Measurements from ENCODE around the gene SNX10. TPM values are rescaled to one million over a fixed set of nuclear protein-coding genes. Genes with fewer than 3 reads are reported as not detected.

SNX10 gene
- total RNA-seq, 2 donors from 2014 or later = 37.4 to 41.8 TPM

GRCh38 chr7:26413007-26413691 is 121.5 kb downstream of the SNX10 start:
- Mint-ChIP-seq H3K4me3 (no peak overlapping the region), H3K36me3 (ENCODE audit: insufficient read depth in 2 of 2) (no peaks in the 10 kb centered on the region), H3K9me3 (peaks cover 0 to 2% of the 10 kb centered on the region in 2 donors), H3K4me1 (ENCODE audit: low read depth) (no peaks in the 10 kb centered on the region), H3K27me3 (ENCODE audit: low read depth) (peaks cover 13% of the 10 kb centered on the region), H3K27ac (no peak overlapping the region)
- DNase-seq = no peak
- ATAC-seq (replicated peaks in 1 of 2) = no peak

- DNase-seq = no peak
- H3K27me3 Mint-ChIP-seq (ENCODE audit: low read depth) = peaks cover 19% of the 10 kb centered on the region
- H3K27ac Mint-ChIP-seq = no peak overlapping the region
- no peaks in the 10 kb centered on the region for H3K4me1 Mint-ChIP-seq (ENCODE audit: low read depth)
- ATAC-seq (replicated peaks in 1 of 2) = no peak
- no peaks in the 10 kb centered on the region for H3K36me3 Mint-ChIP-seq (ENCODE audit: insufficient read depth in 2 of 2)
- no peak overlapping the region for H3K4me3 Mint-ChIP-seq
- H3K9me3 Mint-ChIP-seq = peaks cover 0 to 2% of the 10 kb centered on the region in 2 donors
Observed at GRCh38 chr7:26416004-26416403, 124.3 kb downstream of the SNX10 start.

GRCh38 chr7:26417911-26418413 is 126.3 kb downstream of the SNX10 start:
- H3K9me3 Mint-ChIP-seq = peaks cover 0 to 2% of the 10 kb centered on the region in 2 donors
- H3K27me3 Mint-ChIP-seq (ENCODE audit: low read depth) = peaks cover 23% of the 10 kb centered on the region
- no peak for ATAC-seq (replicated peaks in 1 of 2)
- no peak overlapping the region for H3K4me3 Mint-ChIP-seq
- H3K27ac Mint-ChIP-seq = no peak overlapping the region
- no peaks in the 10 kb centered on the region for H3K36me3 Mint-ChIP-seq (ENCODE audit: insufficient read depth in 2 of 2)
- DNase-seq = no peak
- H3K4me1 Mint-ChIP-seq (ENCODE audit: low read depth) = no peaks in the 10 kb centered on the region

GRCh38 chr7:26419198-26419597 is 127.5 kb downstream of the SNX10 start:
- H3K27me3 Mint-ChIP-seq (ENCODE audit: low read depth) = peaks cover 18% of the 10 kb centered on the region

GRCh38 chr7:26420422-26421019 is 128.9 kb downstream of the SNX10 start:
- H3K36me3 Mint-ChIP-seq (ENCODE audit: insufficient read depth in 2 of 2) = no peaks in the 10 kb centered on the region
- ATAC-seq (replicated peaks in 1 of 2) = no peak
- peaks cover 18% of the 10 kb centered on the region for H3K27me3 Mint-ChIP-seq (ENCODE audit: low read depth)
- no peak overlapping the region for H3K27ac Mint-ChIP-seq
- no peak for DNase-seq
- H3K9me3 Mint-ChIP-seq = peaks cover 0 to 2% of the 10 kb centered on the region in 2 donors
- no peak overlapping the region for H3K4me3 Mint-ChIP-seq
- no peaks in the 10 kb centered on the region for H3K4me1 Mint-ChIP-seq (ENCODE audit: low read depth)

More at GRCh38 chr7:26419198-26419597, 127.5 kb downstream of the SNX10 start:
- Mint-ChIP-seq H3K36me3 (ENCODE audit: insufficient read depth in 2 of 2) (no peaks in the 10 kb centered on the region), H3K9me3 (peaks cover 0 to 2% of the 10 kb centered on the region in 2 donors), H3K27ac (no peak overlapping the region), H3K4me3 (no peak overlapping the region), H3K4me1 (ENCODE audit: low read depth) (no peaks in the 10 kb centered on the region)
- ATAC-seq (replicated peaks in 1 of 2) = no peak
- no peak for DNase-seq

GRCh38 chr7:26422761-26423160 is 131.1 kb downstream of the SNX10 start:
- Mint-ChIP-seq H3K4me1 (ENCODE audit: low read depth) (no peaks in the 10 kb centered on the region), H3K27me3 (ENCODE audit: low read depth) (peaks cover 13% of the 10 kb centered on the region), H3K36me3 (ENCODE audit: insufficient read depth in 2 of 2) (no peaks in the 10 kb centered on the region), H3K9me3 (peaks cover 0 to 2% of the 10 kb centered on the region in 2 donors), H3K27ac (no peak overlapping the region), H3K4me3 (no peak overlapping the region)
- ATAC-seq (replicated peaks in 1 of 2) (no peak), DNase-seq (no peak)

GRCh38 chr7:26423436-26423835 is 131.8 kb downstream of the SNX10 start:
- Mint-ChIP-seq H3K36me3 (ENCODE audit: insufficient read depth in 2 of 2) (no peaks in the 10 kb centered on the region), H3K9me3 (no peaks in the 10 kb centered on the region), H3K4me1 (ENCODE audit: low read depth) (no peaks in the 10 kb centered on the region), H3K4me3 (no peak overlapping the region), H3K27me3 (ENCODE audit: low read depth) (peaks cover 7% of the 10 kb centered on the region), H3K27ac (no peak overlapping the region)
- ATAC-seq (replicated peaks in 1 of 2) (no peak), DNase-seq (no peak)

Other genes starting within 250 kb of the SNX10 start
- gene NFE2L3, start 139.7 kb upstream of the SNX10 start, total RNA-seq = 10 to 100 TPM; 18.5 to 22.2 TPM
- gene HNRNPA2B1, start 91.1 kb upstream of the SNX10 start, total RNA-seq = 100 to 1,000 TPM; 439 to 483 TPM
- 100 to 1,000 TPM; 201 to 221 TPM for gene CBX3, start 90.1 kb upstream of the SNX10 start, total RNA-seq